ENCODE data around the gene ZNF652. TPM values are rescaled to one million over a fixed set of nuclear protein-coding genes. Genes with fewer than 3 reads are reported as not detected.

Gene ZNF652
- total RNA-seq, 1 experiment from 2014 or later: 92.6 TPM

DNA sequence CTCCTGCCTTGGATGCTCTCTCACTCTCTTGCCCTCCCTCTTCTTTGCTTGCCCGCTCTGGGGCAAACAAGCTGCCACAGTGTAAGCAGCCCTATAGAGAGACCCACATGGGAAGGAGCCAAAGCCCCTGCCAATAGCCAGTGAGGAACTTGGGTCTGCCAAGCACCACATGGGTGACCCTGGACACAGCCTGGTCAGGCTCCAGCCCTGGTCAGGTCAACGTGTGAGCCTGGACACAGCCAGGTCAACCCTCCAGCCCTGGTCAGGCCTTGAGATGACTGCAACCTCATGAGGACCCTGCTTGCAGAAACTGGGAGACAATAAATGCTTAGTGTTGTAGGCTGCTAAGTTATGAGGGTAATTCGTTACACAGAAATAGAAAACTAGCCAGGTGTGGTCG, 117.2 kb downstream of the ZNF652 start:
- H3K36me3 Mint-ChIP-seq (ENCODE audit: insufficient read depth, unreplicated experiment): no peaks in the 10 kb centered on the region
- Histone ChIP-seq H3K4me3 (ENCODE audit: low read depth, low read length) (no peak overlapping the region), H3K27me3 (replicated peaks; ENCODE audit: control insufficient read depth, insufficient read depth, low read length) (no peaks in the 10 kb centered on the region), H3K36me3 (ENCODE audit: control insufficient read depth, insufficient read depth, low read length) (no peaks in the 10 kb centered on the region), H3K4me1 (no peaks in the 10 kb centered on the region), H3K9me3 (no peaks in the 10 kb centered on the region)
- no peak overlapping the region for H3K4me3 Mint-ChIP-seq (ENCODE audit: unreplicated experiment)
- no peaks in the 10 kb centered on the region for H3K27me3 Mint-ChIP-seq (ENCODE audit: insufficient read depth, unreplicated experiment)
- H3K27ac Mint-ChIP-seq (ENCODE audit: unreplicated experiment): no peak overlapping the region
- H3K9me3 Mint-ChIP-seq (ENCODE audit: unreplicated experiment): no peaks in the 10 kb centered on the region
- CTCF ChIA-PET: no interaction called here
- no peaks in the 10 kb centered on the region for H3K4me1 Mint-ChIP-seq (ENCODE audit: low read depth, unreplicated experiment)
- TF ChIP-seq, protein P1, sequence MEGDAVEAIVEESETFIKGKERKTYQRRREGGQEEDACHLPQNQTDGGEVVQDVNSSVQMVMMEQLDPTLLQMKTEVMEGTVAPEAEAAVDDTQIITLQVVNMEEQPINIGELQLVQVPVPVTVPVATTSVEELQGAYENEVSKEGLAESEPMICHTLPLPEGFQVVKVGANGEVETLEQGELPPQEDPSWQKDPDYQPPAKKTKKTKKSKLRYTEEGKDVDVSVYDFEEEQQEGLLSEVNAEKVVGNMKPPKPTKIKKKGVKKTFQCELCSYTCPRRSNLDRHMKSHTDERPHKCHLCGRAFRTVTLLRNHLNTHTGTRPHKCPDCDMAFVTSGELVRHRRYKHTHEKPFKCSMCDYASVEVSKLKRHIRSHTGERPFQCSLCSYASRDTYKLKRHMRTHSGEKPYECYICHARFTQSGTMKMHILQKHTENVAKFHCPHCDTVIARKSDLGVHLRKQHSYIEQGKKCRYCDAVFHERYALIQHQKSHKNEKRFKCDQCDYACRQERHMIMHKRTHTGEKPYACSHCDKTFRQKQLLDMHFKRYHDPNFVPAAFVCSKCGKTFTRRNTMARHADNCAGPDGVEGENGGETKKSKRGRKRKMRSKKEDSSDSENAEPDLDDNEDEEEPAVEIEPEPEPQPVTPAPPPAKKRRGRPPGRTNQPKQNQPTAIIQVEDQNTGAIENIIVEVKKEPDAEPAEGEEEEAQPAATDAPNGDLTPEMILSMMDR (IDR thresholded peaks at IDR 0.05; ENCODE audit: insufficient read depth in 1 of 2, low read depth in 1 of 2, low read length in 1 of 2, severe bottlenecking in 1 of 2, unreplicated experiment in 1 of 2): no peak
- DNase-seq: no peak
- POLR2A ChIA-PET: no interaction called here
- intact Hi-C loops (cut with micrococcal nuclease; ENCODE audit: unreplicated experiment): no loop called here
- no TSS peak for BruUV-seq (replicated peaks)

Small RNA genes lying within 50 kb of the gene (microRNA-seq; reads per million reads assigned to microRNA genes)
- not detected for gene MIR6129

Other genes with a start within 250 kb of the ZNF652 start
- gene B4GALNT2, start 229.5 kb downstream of the ZNF652 start, total RNA-seq (2022): 1.1 and 1.3 TPM in 2 replicates
- gene GNGT2, start 151.7 kb downstream of the ZNF652 start, total RNA-seq (2022): not detected in 2 replicates
- gene ABI3, start 151.5 kb downstream of the ZNF652 start, total RNA-seq (2022): not detected in 2 replicates
- 0.44 and 0.48 TPM in 2 replicates for gene PHOSPHO1, start 131.5 kb downstream of the ZNF652 start, total RNA-seq (2022)
- 761 and 848 TPM in 2 replicates for gene PHB1, start 52.6 kb upstream of the ZNF652 start, total RNA-seq (2022)
- 1.6 and 1.7 TPM in 2 replicates for gene NGFR, start 133.0 kb upstream of the ZNF652 start, total RNA-seq (2022)
- 1.7 and 2.0 TPM in 2 replicates for gene NXPH3, start 213.6 kb upstream of the ZNF652 start, total RNA-seq (2022)